Mesendoderm (in vitro differentiated cells): Measurements from ENCODE around the gene TRAPPC5.

ENCODE experiments used
- DNase-seq: peaks from one replicate; pipeline ENCODE4 v3.0.0; 2013
- H2AK5ac ChIP-seq: 2 replicates; pipeline ENCODE4 v1.6.1; 2013; ENCODE audit warnings: low read length, inconsistent platforms
- H2BK120ac ChIP-seq: 2 replicates; pipeline ENCODE4 v1.6.1; 2013; ENCODE audit warnings: low read depth, mild to moderate bottlenecking, low read length, moderate library complexity, mixed read lengths
- H2BK15ac ChIP-seq: replicated peaks from 2 replicates; pipeline ENCODE4 v1.6.1; 2013; ENCODE audit warnings: low read depth, mild to moderate bottlenecking, moderate library complexity
- H2BK5ac ChIP-seq: 2 replicates; pipeline ENCODE4 v1.6.1; 2013; ENCODE audit warnings: low read length, inconsistent platforms
- H3K18ac ChIP-seq: 2 replicates; pipeline ENCODE4 v1.6.1; 2013; ENCODE audit warnings: mild to moderate bottlenecking, low read length, mixed read lengths
- H3K23ac ChIP-seq: one replicate; pipeline ENCODE4 v1.6.1; 2013; ENCODE audit warnings: low read length
- H3K27ac ChIP-seq: 2 replicates; pipeline ENCODE4 v1.5.1; 2013; ENCODE audit warnings: low read depth, mild to moderate bottlenecking, inconsistent platforms, low read length, moderate library complexity
- H3K27me3 ChIP-seq: 2 replicates; pipeline ENCODE4 v1.6.1; 2013; ENCODE audit warnings: low read length, control low read depth, mild to moderate bottlenecking, inconsistent platforms; ENCODE audit not compliant: insufficient read depth, poor library complexity
- H3K36me3 ChIP-seq: 2 replicates; pipeline ENCODE4 v1.6.1; 2013; ENCODE audit warnings: low read length, inconsistent platforms; ENCODE audit not compliant: control insufficient read depth, insufficient read depth
- H3K4ac ChIP-seq: one replicate; pipeline ENCODE4 v1.6.1; 2013; ENCODE audit warnings: low read depth, mild to moderate bottlenecking, low read length, moderate library complexity
- H3K4me1 ChIP-seq: 2 replicates; pipeline ENCODE4 v1.6.1; 2013; ENCODE audit warnings: low read depth, low read length, inconsistent platforms; ENCODE audit not compliant: control insufficient read depth
- H3K4me2 ChIP-seq: 2 replicates; pipeline ENCODE4 v1.6.1; 2013; ENCODE audit warnings: low read length
- H3K4me3 ChIP-seq: 2 replicates; pipeline ENCODE4 v1.5.1; 2013; ENCODE audit warnings: mild to moderate bottlenecking, low read length
- H3K56ac ChIP-seq: one replicate; pipeline ENCODE4 v1.6.1; 2013; ENCODE audit warnings: low read length
- H3K79me1 ChIP-seq: 2 replicates; pipeline ENCODE4 v1.6.1; 2013; ENCODE audit warnings: low read length, inconsistent platforms
- H3K79me2 ChIP-seq: 2 replicates; pipeline ENCODE4 v1.6.1; 2013; ENCODE audit warnings: mild to moderate bottlenecking, low read length; ENCODE audit not compliant: control insufficient read depth, insufficient read depth
- H3K9ac ChIP-seq: 2 replicates; pipeline ENCODE4 v1.6.1; 2013; ENCODE audit warnings: low read length, inconsistent platforms
- H4K5ac ChIP-seq: one replicate; pipeline ENCODE4 v1.6.1; 2013; ENCODE audit warnings: low read length
- H4K8ac ChIP-seq: one replicate; pipeline ENCODE4 v1.6.1; 2013; ENCODE audit warnings: low read depth, mild to moderate bottlenecking, control low read depth, low read length, moderate library complexity
- WGBS: extraction: QIAGEN DNeasy Blood & Tissue Kit; methylation state at CpG from one replicate; pipeline ENCODE4 v1.1.7; 2013; ENCODE audit warnings: low lambda C conversion rate, missing lambda C conversion rate; ENCODE audit not compliant: insufficient coverage; ENCODE audit errors: extremely low coverage; 5-methylcytosine and 5-hydroxymethylcytosine counted together

Gene TRAPPC5

GRCh38 chr19:7636317-7636690 is 44.3 kb upstream of the TRAPPC5 start:
- Histone ChIP-seq H4K5ac (no peak overlapping the region), H3K36me3 (no peaks in the 10 kb centered on the region), H3K23ac (no peak overlapping the region), H3K4me1 (no peaks in the 10 kb centered on the region), H3K4ac (no peak overlapping the region), H4K8ac (no peak overlapping the region), H2BK5ac (no peak overlapping the region), H3K18ac (no peak overlapping the region), H3K27ac (no peak overlapping the region), H2BK15ac (no peak overlapping the region), H2BK120ac (no peak overlapping the region), H2AK5ac (no peak overlapping the region), H3K9ac (no peak overlapping the region), H3K79me1 (peaks cover 4% of the 10 kb centered on the region), H3K4me2 (no peak overlapping the region), H3K56ac (peak overlapping the region; percentile 69), H3K27me3 (no peaks in the 10 kb centered on the region), H3K79me2 (no peaks in the 10 kb centered on the region), H3K4me3 (no peak overlapping the region)
- no peak for DNase-seq
- WGBS = no CpG with 5 or more reads among the region's 16 CpGs

- Histone ChIP-seq H3K4me1 (no peaks in the 10 kb centered on the region), H3K23ac (no peak within 1 kb of the TSS), H4K5ac (no peak within 1 kb of the TSS), H2BK5ac (no peak within 1 kb of the TSS), H4K8ac (peak within 1 kb of the TSS; percentile 67), H3K9ac (peak within 1 kb of the TSS; percentile 58), H3K27me3 (no peaks in the 10 kb centered on the region), H3K36me3 (no peaks in the 10 kb centered on the region), H3K79me1 (peaks cover 2% of the 10 kb centered on the region), H3K4me3 (peak within 1 kb of the TSS; percentile 21), H3K79me2 (no peaks in the 10 kb centered on the region), H2AK5ac (no peak within 1 kb of the TSS), H3K4me2 (peak within 1 kb of the TSS; percentile 24), H3K27ac (no peak within 1 kb of the TSS), H3K56ac (peak within 1 kb of the TSS; percentile 73), H3K18ac (peak within 1 kb of the TSS; percentile 51), H3K4ac (peak within 1 kb of the TSS; percentile 71), H2BK15ac (no peak within 1 kb of the TSS), H2BK120ac (peak within 1 kb of the TSS; percentile 16)
- no CpG with 5 or more reads among the region's 61 CpGs for WGBS
- DNase-seq = peak; percentile 89
Observed at GRCh38 chr19:7636691-7637373, 43.8 kb upstream of the TRAPPC5 start, which contains the start of gene STXBP2. TSS of gene STXBP2 (plus strand) at chr19:7637110. CDS start at chr19:7637150, 40 bp downstream.

GRCh38 chr19:7637374-7638256 is 43.0 kb upstream of the TRAPPC5 start:
- Histone ChIP-seq H4K5ac (no peak overlapping the region), H2AK5ac (no peak overlapping the region), H3K27me3 (no peaks in the 10 kb centered on the region), H3K36me3 (no peaks in the 10 kb centered on the region), H3K4me2 (peak overlapping the region; percentile 24), H2BK15ac (no peak overlapping the region), H4K8ac (peak overlapping the region; percentile 67), H3K4me3 (peak overlapping the region; percentile 21), H3K79me1 (peaks cover 2% of the 10 kb centered on the region), H3K18ac (peak overlapping the region; percentile 51), H3K79me2 (no peaks in the 10 kb centered on the region), H2BK120ac (peak overlapping the region; percentile 16), H3K56ac (peak overlapping the region; percentile 73), H3K4me1 (no peaks in the 10 kb centered on the region), H3K27ac (no peak overlapping the region), H3K23ac (no peak overlapping the region), H2BK5ac (no peak overlapping the region), H3K4ac (peak overlapping the region; percentile 71), H3K9ac (peak overlapping the region; percentile 58)
- no CpG with 5 or more reads among the region's 30 CpGs for WGBS
- DNase-seq = no peak

GRCh38 chr19:7638802-7639465 is 41.7 kb upstream of the TRAPPC5 start:
- H3K23ac ChIP-seq = no peak overlapping the region
- peaks cover 2% of the 10 kb centered on the region for H3K79me1 ChIP-seq
- no peak overlapping the region for H3K18ac ChIP-seq
- H4K8ac ChIP-seq = no peak overlapping the region
- H2BK5ac ChIP-seq = no peak overlapping the region
- no peaks in the 10 kb centered on the region for H3K36me3 ChIP-seq
- H3K9ac ChIP-seq = no peak overlapping the region
- no peak overlapping the region for H3K4me3 ChIP-seq
- H3K27ac ChIP-seq = no peak overlapping the region
- no CpG with 5 or more reads among the region's 12 CpGs for WGBS
- no peak overlapping the region for H4K5ac ChIP-seq
- H3K4me1 ChIP-seq = no peaks in the 10 kb centered on the region
- H2BK15ac ChIP-seq = no peak overlapping the region
- H3K56ac ChIP-seq = no peak overlapping the region
- H3K4ac ChIP-seq = no peak overlapping the region
- H2AK5ac ChIP-seq = no peak overlapping the region
- no peak overlapping the region for H2BK120ac ChIP-seq
- no peak for DNase-seq
- no peak overlapping the region for H3K4me2 ChIP-seq
- H3K27me3 ChIP-seq = no peaks in the 10 kb centered on the region
- no peaks in the 10 kb centered on the region for H3K79me2 ChIP-seq

GRCh38 chr19:7639863-7640348 is 40.7 kb upstream of the TRAPPC5 start:
- no peak overlapping the region for H3K27ac ChIP-seq
- no peak overlapping the region for H2BK120ac ChIP-seq
- no peak overlapping the region for H4K8ac ChIP-seq
- no peak for DNase-seq
- no peaks in the 10 kb centered on the region for H3K27me3 ChIP-seq
- no peak overlapping the region for H3K18ac ChIP-seq
- no peak overlapping the region for H4K5ac ChIP-seq
- WGBS = no CpG with 5 or more reads among the region's 13 CpGs
- H3K79me1 ChIP-seq = peaks cover 2% of the 10 kb centered on the region
- H2BK5ac ChIP-seq = no peak overlapping the region
- no peaks in the 10 kb centered on the region for H3K36me3 ChIP-seq
- no peaks in the 10 kb centered on the region for H3K79me2 ChIP-seq
- no peak overlapping the region for H2AK5ac ChIP-seq
- no peak overlapping the region for H3K56ac ChIP-seq
- H3K9ac ChIP-seq = no peak overlapping the region
- H3K4me3 ChIP-seq = no peak overlapping the region
- no peak overlapping the region for H3K23ac ChIP-seq
- H3K4ac ChIP-seq = no peak overlapping the region
- H3K4me1 ChIP-seq = no peaks in the 10 kb centered on the region
- no peak overlapping the region for H2BK15ac ChIP-seq
- no peak overlapping the region for H3K4me2 ChIP-seq
